GM12873 (cell line): ENCODE measurements around the gene RGS8.

Source experiments
- CTCF ChIP-seq: IDR thresholded peaks from 2 replicates; pipeline ENCODE4 v1.5.1; 2012; ENCODE audit warnings: low read depth, mild to moderate bottlenecking, moderate library complexity, low read length, control low read depth; ENCODE audit not compliant: insufficient read depth; ENCODE audit errors: missing control alignments

Gene RGS8

DNA sequence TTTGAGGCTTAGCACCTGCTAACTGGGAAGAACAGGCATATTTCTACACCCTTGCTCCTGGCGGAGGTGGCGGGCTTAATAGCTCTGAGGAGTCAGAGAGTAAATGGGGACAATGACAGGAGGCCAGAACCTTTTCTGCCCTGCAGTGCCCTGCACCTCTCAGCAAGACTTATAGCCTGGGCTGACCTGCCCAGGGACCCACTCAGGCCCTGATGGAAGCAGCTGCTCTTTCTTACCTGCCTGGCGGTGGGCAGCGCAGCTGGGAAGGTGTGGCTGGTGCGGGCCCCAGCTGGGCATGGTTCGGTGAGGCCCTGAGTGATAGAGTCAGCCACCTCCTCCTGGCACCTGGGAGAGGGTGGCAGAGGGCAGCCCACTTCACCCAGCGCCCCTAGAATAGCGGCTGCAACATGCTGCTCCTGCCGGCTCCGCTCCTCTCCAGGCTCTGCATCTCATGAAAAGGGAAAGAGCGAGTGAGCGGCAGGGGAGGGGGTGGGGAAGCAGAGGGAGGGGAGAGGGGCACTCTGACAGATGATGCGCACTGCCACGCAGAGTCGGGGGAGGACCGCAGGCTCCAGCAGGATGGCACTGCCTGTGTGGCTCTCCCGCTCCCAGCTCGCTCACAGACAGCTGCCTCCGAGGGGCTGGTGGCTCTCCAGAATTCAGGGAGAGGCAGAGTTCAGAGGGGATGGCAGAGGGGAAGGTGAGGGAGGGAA, at the start of gene RGS8:
Gene RGS8, minus strand, starts transcription at position 472 of the 713 bp plus-strand sequence. CDS start 14,938 bp downstream, outside the sequence.
- no peak for TF ChIP-seq CTCF

- TF ChIP-seq CTCF = no peak
Measured at GRCh38 chr1:182731852-182732575, 47.6 kb upstream of the RGS8 start.

DNA sequence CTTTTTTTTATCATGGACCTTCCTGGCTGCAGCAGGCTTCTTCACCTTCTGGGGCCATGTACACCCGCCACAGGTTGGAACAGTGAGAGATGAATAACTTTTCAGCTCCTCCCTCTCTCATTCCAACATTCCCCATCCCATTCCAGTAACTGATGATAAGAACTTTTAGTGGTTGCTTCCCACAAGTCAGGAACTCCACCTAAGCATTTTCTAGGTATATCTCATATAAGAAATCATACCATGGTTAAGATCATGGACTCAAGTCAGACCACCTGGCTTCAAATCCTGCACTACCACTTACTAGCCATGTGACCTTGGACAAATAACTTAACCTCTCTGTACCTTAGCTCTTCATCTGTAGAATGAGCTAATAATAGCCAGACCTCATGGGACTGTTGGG, 42.5 kb upstream of the RGS8 start:
- TF ChIP-seq CTCF = no peak

- no peak for TF ChIP-seq CTCF
Measured at GRCh38 chr1:182725259-182726255, 41.2 kb upstream of the RGS8 start.

GRCh38 chr1:182724215-182724614, 39.8 kb upstream of the RGS8 start:
- TF ChIP-seq CTCF = no peak

DNA sequence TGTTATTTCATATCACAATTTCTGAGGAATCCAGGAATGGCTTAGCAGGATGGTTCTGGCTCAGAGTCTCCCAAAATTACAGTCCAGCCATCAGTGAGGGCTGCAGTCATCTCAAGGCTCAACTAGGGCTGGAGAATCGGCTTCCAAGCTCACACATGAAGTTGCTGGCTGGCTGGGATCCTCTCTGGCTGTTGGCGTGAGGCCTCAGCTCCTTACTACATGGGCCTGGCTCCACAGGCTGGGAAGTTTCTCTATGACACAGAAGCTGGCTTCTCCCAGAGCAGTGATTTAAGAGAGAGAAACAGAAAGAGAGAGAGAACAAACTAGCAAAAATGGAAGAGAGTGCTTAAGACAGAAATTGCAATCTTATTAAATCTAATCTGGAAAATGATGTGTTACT, 38.8 kb upstream of the RGS8 start:
- TF ChIP-seq CTCF = no peak
